Subcutaneous abdominal adipose tissue (tissue), 5 donors: ENCODE results near the gene PIP.
"Not testable (repeated sequence)": the region's sequence is repeated elsewhere in the genome, so short reads cannot be mapped to it uniquely, and the experiment has no call there.

Experiments used
- H3K27ac ChIP-seq: one replicate; pipeline ENCODE4 v1.7.0; 2013; ENCODE audit warnings: low read depth, mild to moderate bottlenecking, inconsistent platforms, low read length, moderate library complexity
- H3K27me3 ChIP-seq, 5 donors: one replicate each; pipeline ENCODE4 v1.7.0; 2013; ENCODE audit warnings: low read length in 5 of 5, inconsistent platforms in 1 of 5; ENCODE audit not compliant: control insufficient read depth in 5 of 5, insufficient read depth in 4 of 5
- H3K36me3 ChIP-seq, 5 donors: one replicate each; pipeline ENCODE4 v1.7.0; 2013; ENCODE audit warnings: low read length in 5 of 5; ENCODE audit not compliant: control insufficient read depth in 5 of 5, insufficient read depth in 5 of 5
- H3K4me1 ChIP-seq, 5 donors: one replicate each; pipeline ENCODE4 v1.7.0; 2013; ENCODE audit warnings: low read length in 5 of 5, mild to moderate bottlenecking in 3 of 5, moderate library complexity in 1 of 5; ENCODE audit not compliant: control insufficient read depth in 5 of 5, insufficient read depth in 5 of 5
- H3K4me3 ChIP-seq, 5 donors: one replicate each; pipeline ENCODE4 v1.7.0; 2013; ENCODE audit warnings: low read length in 5 of 5, low read depth in 1 of 5
- H3K9ac ChIP-seq, 5 donors: one replicate each; pipeline ENCODE4 v1.7.0; 2013; ENCODE audit warnings: low read length in 5 of 5, mild to moderate bottlenecking in 4 of 5, moderate library complexity in 3 of 5
- H3K9me3 ChIP-seq, 5 donors: one replicate each; pipeline ENCODE4 v1.7.0; 2013; ENCODE audit warnings: low read length in 5 of 5; ENCODE audit not compliant: control insufficient read depth in 5 of 5
- donor health status: healthy.
- donor health status: healthy.
- donor health status: healthy.
- donor health status: healthy.
- donor health status: healthy.

The PIP gene

GRCh38 chr7:143123326-143123725 lies 8.6 kb upstream of the PIP start:
- H3K27me3 ChIP-seq, H3K4me1 ChIP-seq, H3K4me3 ChIP-seq, H3K36me3 ChIP-seq, H3K27ac ChIP-seq, H3K9ac ChIP-seq: not testable (repeated sequence)
- H3K9me3 ChIP-seq: peaks cover 0 to 19% (median 3%) of the 10 kb centered on the region in 5 donors

GRCh38 chr7:143126146-143126545 lies 5.7 kb upstream of the PIP start:
- H3K9me3 ChIP-seq: peaks cover 0 to 19% (median 3%) of the 10 kb centered on the region in 5 donors
- H3K4me3 ChIP-seq: no peak overlapping the region
- H3K4me1 ChIP-seq: no peaks in the 10 kb centered on the region
- no peak overlapping the region for H3K27ac ChIP-seq
- H3K27me3 ChIP-seq: peaks cover 0 to 3% (median 0%) of the 10 kb centered on the region in 5 donors
- no peaks in the 10 kb centered on the region for H3K36me3 ChIP-seq
- H3K9ac ChIP-seq: no peak overlapping the region

GRCh38 chr7:143129051-143129450 lies 2.8 kb upstream of the PIP start:
- Histone ChIP-seq H3K27me3 (peaks cover 0 to 4% (median 0%) of the 10 kb centered on the region in 5 donors), H3K36me3 (no peaks in the 10 kb centered on the region), H3K27ac (no peak overlapping the region), H3K4me1 (peaks cover 0 to 3% (median 0%) of the 10 kb centered on the region in 5 donors), H3K9ac (no peak overlapping the region), H3K9me3 (peaks cover 0 to 6% (median 3%) of the 10 kb centered on the region in 5 donors), H3K4me3 (no peak overlapping the region)

- H3K4me3 ChIP-seq: no peak overlapping the region
- no peak overlapping the region for H3K27ac ChIP-seq
- H3K9ac ChIP-seq: no peak overlapping the region
- H3K36me3 ChIP-seq: no peaks in the 10 kb centered on the region
- peaks cover 0 to 3% (median 0%) of the 10 kb centered on the region in 5 donors for H3K4me1 ChIP-seq
- H3K27me3 ChIP-seq: peaks cover 0 to 4% (median 0%) of the 10 kb centered on the region in 5 donors
- H3K9me3 ChIP-seq: peaks cover 0 to 6% (median 3%) of the 10 kb centered on the region in 5 donors
Observed at GRCh38 chr7:143129477-143129876, 2.4 kb upstream of the PIP start.

- no peak overlapping the region for H3K27ac ChIP-seq
- no peaks in the 10 kb centered on the region for H3K36me3 ChIP-seq
- no peak overlapping the region for H3K9ac ChIP-seq
- H3K4me3 ChIP-seq: no peak overlapping the region
- H3K4me1 ChIP-seq: peaks cover 0 to 3% (median 0%) of the 10 kb centered on the region in 5 donors
- H3K9me3 ChIP-seq: peaks cover 0 to 4% (median 1%) of the 10 kb centered on the region in 5 donors
- peaks cover 0 to 4% (median 0%) of the 10 kb centered on the region in 5 donors for H3K27me3 ChIP-seq
Observed at GRCh38 chr7:143130541-143130940, 1.3 kb upstream of the PIP start.

- Histone ChIP-seq H3K4me1 (no peaks in the 10 kb centered on the region), H3K27ac (no peak overlapping the region), H3K27me3 (no peaks in the 10 kb centered on the region), H3K36me3 (no peaks in the 10 kb centered on the region), H3K9ac (no peak overlapping the region), H3K4me3 (no peak overlapping the region), H3K9me3 (peaks cover 0 to 5% (median 0%) of the 10 kb centered on the region in 5 donors)
Observed at GRCh38 chr7:143147070-143147469, 15.2 kb downstream of the PIP start.

GRCh38 chr7:143148050-143148449 lies 16.2 kb downstream of the PIP start:
- H3K27me3 ChIP-seq: no peaks in the 10 kb centered on the region

GRCh38 chr7:143148651-143149050 lies 16.8 kb downstream of the PIP start:
- Histone ChIP-seq H3K4me1 (no peaks in the 10 kb centered on the region), H3K36me3 (no peaks in the 10 kb centered on the region), H3K27me3 (no peaks in the 10 kb centered on the region), H3K9me3 (peaks cover 0 to 5% (median 0%) of the 10 kb centered on the region in 5 donors), H3K4me3 (no peak overlapping the region), H3K9ac (no peak overlapping the region), H3K27ac (no peak overlapping the region)

More at GRCh38 chr7:143148050-143148449, 16.2 kb downstream of the PIP start:
- H3K27ac ChIP-seq: no peak overlapping the region
- no peaks in the 10 kb centered on the region for H3K36me3 ChIP-seq
- no peak overlapping the region for H3K9ac ChIP-seq
- no peaks in the 10 kb centered on the region for H3K4me1 ChIP-seq
- no peak overlapping the region for H3K4me3 ChIP-seq
- peaks cover 0 to 5% (median 0%) of the 10 kb centered on the region in 5 donors for H3K9me3 ChIP-seq

- H3K9ac ChIP-seq, H3K36me3 ChIP-seq, H3K4me1 ChIP-seq, H3K9me3 ChIP-seq, H3K27me3 ChIP-seq, H3K4me3 ChIP-seq, H3K27ac ChIP-seq: not testable (repeated sequence)
Observed at GRCh38 chr7:143150696-143151095, 18.8 kb downstream of the PIP start.

GRCh38 chr7:143158617-143159016 lies 26.7 kb downstream of the PIP start:
- H3K4me1 ChIP-seq, H3K4me3 ChIP-seq, H3K27ac ChIP-seq, H3K9ac ChIP-seq, H3K36me3 ChIP-seq, H3K27me3 ChIP-seq, H3K9me3 ChIP-seq: not testable (repeated sequence)

- Histone ChIP-seq H3K9ac (no peak overlapping the region), H3K4me3 (no peak overlapping the region), H3K36me3 (no peaks in the 10 kb centered on the region), H3K9me3 (peaks cover 0 to 2% (median 0%) of the 10 kb centered on the region in 5 donors), H3K27ac (no peak overlapping the region), H3K4me1 (peaks cover 0 to 4% (median 2%) of the 10 kb centered on the region in 5 donors), H3K27me3 (no peaks in the 10 kb centered on the region)
Observed at GRCh38 chr7:143171697-143172096, 39.8 kb downstream of the PIP start.
